HFF-Myc (cell line): Measurements from ENCODE around the gene LIMA1.
"Not testable (repeated sequence)": the region's sequence is repeated elsewhere in the genome, so short reads cannot be mapped to it uniquely, and the experiment has no call there.

Source experiments
- DNase-seq: peaks from one replicate; pipeline ENCODE4 v3.0.0-alpha.2; 2011; ENCODE audit warnings: low read depth; ENCODE audit errors: extremely low read depth
- H3K4me3 ChIP-seq: replicated peaks from 2 replicates; pipeline ENCODE4 v1.5.1; 2011; ENCODE audit warnings: low read depth, mild to moderate bottlenecking, control low read depth, low read length
- TF ChIP-seq, protein P1 (sequence below): IDR thresholded peaks from 2 replicates; pipeline ENCODE4 v1.5.1; 2012; ENCODE audit warnings: mild to moderate bottlenecking, low read depth, low read length, control low read depth; ENCODE audit errors: missing control alignments

The LIMA1 gene

GRCh38 chr12:50149311-50149710 lies 134.0 kb downstream of the LIMA1 start:
- TF ChIP-seq, protein P1, sequence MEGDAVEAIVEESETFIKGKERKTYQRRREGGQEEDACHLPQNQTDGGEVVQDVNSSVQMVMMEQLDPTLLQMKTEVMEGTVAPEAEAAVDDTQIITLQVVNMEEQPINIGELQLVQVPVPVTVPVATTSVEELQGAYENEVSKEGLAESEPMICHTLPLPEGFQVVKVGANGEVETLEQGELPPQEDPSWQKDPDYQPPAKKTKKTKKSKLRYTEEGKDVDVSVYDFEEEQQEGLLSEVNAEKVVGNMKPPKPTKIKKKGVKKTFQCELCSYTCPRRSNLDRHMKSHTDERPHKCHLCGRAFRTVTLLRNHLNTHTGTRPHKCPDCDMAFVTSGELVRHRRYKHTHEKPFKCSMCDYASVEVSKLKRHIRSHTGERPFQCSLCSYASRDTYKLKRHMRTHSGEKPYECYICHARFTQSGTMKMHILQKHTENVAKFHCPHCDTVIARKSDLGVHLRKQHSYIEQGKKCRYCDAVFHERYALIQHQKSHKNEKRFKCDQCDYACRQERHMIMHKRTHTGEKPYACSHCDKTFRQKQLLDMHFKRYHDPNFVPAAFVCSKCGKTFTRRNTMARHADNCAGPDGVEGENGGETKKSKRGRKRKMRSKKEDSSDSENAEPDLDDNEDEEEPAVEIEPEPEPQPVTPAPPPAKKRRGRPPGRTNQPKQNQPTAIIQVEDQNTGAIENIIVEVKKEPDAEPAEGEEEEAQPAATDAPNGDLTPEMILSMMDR: no peak
- no peak overlapping the region for H3K4me3 ChIP-seq
- no peak for DNase-seq

GRCh38 chr12:50148011-50148410 lies 135.3 kb downstream of the LIMA1 start:
- not testable (repeated sequence) for H3K4me3 ChIP-seq, DNase-seq

GRCh38 chr12:50147281-50147680 lies 136.0 kb downstream of the LIMA1 start:
- DNase-seq: no peak
- no peak overlapping the region for H3K4me3 ChIP-seq
- TF ChIP-seq, protein P1: no peak

- TF ChIP-seq, protein P1: no peak
- no peak for DNase-seq
- H3K4me3 ChIP-seq: no peak overlapping the region
These were observed 137.9 kb downstream of the LIMA1 start for GRCh38 chr12:50145439-50145838.

DNA sequence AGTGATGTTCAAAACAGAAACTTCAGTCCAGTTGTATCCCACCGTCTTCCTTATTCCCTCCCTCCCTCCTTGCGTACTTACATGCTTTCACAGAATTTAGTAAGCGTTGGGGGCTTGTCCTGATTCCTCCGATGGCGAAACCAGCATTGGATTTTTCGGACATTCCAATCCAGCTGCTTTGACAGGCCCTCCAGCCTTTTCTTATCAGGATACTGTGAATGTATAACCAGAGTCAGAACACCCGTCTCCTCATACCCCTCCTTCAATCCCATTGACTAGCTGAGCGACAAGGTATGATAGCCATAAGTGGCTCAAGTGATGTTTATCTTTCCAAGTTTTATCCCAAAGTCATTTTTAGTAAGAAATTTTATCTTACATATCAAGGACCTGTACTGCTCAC lies 140.3 kb downstream of the LIMA1 start:
- TF ChIP-seq, protein P1: no peak
- no peak overlapping the region for H3K4me3 ChIP-seq

GRCh38 chr12:50132505-50133135 lies 150.7 kb downstream of the LIMA1 start:
- DNase-seq: no peak
- TF ChIP-seq, protein P1: peak; percentile 23
- no peak overlapping the region for H3K4me3 ChIP-seq

More for the DNA sequence above, 140.3 kb downstream of the LIMA1 start:
- no peak for DNase-seq

GRCh38 chr12:50129290-50129689 lies 154.0 kb downstream of the LIMA1 start:
- DNase-seq: no peak
- TF ChIP-seq, protein P1: no peak
- no peak overlapping the region for H3K4me3 ChIP-seq
